Dermis blood vessel endothelial cell (primary cell): ENCODE measurements around the gene SLC6A9. TPM values are rescaled to one million over a fixed set of nuclear protein-coding genes. Genes with fewer than 3 reads are reported as not detected.

Source experiments
- DNase-seq: peaks from one replicate; pipeline ENCODE4 v3.0.0; 2010
- total RNA-seq: library from RNA; depleted of rRNA; stranded (reverse); fragments of >200 nt; gene quantifications from 2 replicates; pipeline ENCODE4 v1.2.3, GENCODE V29; 2014

Gene SLC6A9
- total RNA-seq, 1 donor from 2014 or later = not detected

DNA sequence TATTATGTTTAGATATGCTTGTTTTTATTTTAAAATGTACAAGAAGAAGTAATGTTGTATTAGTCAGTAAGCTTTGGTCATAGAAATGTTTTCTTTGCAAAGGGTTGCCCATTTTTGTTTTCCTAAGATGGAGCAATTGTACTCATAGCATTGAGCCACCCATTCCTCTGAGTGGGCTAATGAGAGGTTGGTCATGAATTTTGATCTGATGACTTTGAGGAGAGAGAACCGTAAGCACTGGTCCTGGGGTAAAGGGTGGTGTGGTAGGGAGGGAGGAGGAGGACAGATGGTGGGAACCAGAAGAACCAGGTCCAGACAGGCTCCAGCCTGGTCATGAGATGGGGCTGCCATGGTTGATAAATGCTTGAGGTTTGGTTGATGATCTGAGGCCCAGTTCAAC lies 15.9 kb upstream of the SLC6A9 start:
- no peak for DNase-seq

DNA sequence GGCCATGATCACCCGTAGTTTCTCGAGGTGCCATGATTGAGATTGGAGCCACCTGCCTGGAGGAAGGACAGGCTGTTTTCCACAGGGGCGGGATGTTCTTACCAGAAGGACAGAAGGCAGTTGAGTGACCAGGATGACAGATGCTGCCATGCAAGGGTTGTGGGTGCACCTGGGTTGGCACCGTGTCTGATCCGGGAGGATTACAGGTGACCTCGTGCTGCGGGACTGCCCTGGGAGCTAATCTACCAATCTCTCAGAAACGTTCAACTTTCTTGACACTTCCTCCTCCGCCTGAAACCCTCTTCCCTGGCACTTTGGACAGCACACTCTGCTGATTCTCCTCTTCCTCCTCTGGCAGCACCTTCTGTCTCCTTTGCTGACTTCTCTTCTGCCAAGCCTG lies 13.8 kb upstream of the SLC6A9 start:
- DNase-seq = no peak

DNA sequence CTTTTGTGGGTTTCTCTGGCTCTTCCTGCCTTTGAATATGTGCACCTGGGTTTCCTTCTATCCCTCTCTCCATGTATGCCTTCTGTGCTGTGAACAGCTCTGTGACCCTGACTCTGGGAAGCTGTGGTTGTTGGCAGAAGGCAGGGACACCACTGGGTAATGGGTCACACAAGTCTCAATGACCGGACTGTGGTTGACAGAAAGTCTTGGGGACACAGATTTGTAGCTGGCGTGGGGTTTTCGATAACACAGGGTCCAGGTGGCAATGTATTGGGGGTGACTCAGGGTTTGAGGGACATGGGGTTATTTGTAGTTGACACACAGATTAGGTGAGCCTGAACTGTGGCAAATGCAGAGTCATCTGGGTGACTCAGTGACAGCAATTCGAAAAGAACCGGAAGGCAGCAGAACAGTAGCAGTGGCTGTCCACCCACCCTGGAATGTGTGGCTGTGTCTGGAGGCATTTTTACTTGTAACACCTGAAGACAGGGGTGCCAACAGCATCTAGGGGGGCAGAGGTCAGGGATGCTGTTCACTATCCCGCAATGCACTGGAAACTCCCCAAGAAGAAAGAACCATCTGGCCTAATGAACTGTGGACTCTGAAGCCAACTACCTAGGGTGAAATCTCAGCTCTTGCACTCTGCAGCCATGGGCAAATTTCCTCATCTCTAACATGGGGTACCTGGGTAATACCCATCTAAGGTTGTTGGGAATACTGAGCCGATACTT lies 13.0 kb upstream of the SLC6A9 start:
- DNase-seq = no peak

DNA sequence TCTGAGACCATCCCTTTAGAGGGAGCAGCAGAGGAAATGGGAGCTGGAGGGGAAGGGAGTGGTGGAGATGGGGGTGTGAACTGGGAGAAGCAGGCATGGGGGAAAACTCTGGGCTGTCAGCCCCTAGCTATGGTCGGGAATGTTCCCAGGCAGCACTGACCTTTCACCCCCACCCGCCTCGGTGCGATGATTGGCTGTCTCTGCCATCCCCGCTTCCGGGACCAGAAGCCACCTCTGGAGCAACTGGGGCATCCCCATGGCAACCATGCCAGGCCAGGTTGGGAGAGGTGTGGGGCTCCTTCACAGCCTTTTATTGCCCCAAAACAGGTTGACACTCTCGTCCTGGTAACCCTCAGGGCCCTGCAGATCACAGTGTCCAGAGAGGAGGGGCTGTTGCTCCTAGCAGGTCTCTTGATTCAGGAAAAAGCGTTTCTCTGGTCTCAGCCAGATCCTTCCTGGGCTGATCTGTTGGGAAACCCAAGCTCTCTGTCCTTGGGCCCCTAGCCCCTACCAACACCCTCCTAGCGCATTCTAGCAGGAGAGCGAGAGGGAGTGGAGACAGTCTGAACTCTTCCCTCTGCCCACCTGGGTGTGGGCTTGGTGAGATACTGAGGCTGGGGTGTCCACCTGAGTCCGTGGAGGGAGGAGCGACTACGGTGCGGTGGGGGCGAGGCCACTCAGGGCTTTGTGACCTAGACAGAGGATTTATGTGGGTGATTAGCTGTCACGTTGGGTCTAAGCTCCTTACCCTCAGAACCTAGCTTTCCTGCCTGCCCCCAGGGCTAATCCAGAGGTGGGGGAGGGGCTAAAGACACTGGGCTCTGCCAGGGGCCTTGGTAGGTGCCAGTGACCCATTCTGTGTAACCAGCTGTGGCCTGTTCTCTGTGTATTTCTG lies 12.2 kb upstream of the SLC6A9 start:
- DNase-seq = no peak

DNA sequence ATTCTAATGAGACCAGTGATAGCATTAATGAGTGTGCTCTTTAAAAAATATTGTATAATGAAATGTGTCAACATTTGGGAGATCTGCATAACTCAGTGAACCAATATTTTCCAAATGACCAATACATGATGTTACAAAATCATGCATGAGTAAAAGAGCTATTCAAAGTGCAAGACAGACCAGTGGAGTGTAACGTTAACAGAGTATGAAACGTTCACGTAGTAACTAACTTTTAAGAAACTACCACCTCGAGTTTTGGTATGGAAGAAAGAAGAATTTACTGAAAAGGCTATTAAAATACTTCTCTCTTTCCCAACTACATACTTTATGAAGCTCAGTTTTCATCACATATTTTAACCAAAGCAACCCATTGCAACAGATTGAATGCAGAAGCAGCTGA lies 9.6 kb upstream of the SLC6A9 start:
- no peak for DNase-seq

- no peak for DNase-seq
Observed at GRCh38 chr1:44040418-44040817, 9.2 kb upstream of the SLC6A9 start.

GRCh38 chr1:44038876-44039657 lies 7.8 kb upstream of the SLC6A9 start:
- DNase-seq = no peak

DNA sequence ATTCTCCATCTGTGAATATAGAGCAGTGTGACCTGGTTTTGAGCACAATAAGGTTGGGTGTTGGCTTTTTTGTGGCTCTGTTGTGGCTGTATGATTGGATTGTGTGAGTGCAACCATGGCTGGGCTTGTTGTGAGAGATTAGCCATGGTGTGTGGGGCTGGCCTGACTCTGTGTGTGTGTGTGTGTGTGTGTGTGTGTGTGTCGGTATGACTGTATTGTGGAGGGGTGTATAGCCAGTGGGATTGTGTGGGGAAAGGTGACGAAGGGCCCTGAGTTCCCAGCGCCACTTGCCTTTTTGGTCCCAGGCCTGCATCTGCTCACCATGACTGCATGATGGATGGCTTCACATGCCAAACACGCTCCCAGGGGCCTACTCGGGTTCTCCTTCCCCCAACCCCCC lies 5.9 kb upstream of the SLC6A9 start:
- no peak for DNase-seq

DNA sequence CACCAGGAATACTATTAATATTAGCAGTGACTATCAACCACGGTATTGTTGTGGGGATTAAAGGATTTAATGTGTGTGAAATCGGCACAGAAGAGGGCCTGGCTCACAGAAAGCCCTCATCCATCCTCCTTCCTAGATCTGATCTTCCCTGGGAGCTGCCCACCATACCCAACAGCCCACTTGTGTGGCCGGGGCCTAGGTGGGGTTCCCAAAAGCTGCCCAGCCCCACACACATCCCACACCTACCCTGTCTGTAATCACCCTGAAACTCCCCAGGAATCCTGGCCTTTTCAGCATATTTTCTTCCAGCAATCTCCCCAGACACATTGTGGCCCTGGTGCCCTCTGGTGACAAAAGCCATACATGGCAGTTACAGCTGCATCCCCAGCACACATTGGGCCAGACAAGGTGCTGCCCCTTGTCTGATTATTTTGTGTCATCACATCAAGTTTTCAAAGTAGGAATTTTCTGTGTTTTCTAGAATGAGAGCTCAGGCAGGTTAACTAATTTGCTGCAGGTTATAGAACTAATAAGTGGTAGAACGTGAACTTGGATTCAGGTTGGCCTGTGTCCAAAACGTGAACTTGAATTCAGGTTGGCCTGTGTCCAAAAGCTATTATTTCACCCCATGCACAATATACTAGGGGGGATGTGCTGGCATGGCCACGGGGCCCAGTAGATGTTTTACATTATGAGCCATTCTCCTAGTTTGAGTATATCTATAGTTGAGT lies 5.3 kb upstream of the SLC6A9 start:
- peak; percentile 85 for DNase-seq

GRCh38 chr1:44035726-44036408 lies 4.6 kb upstream of the SLC6A9 start:
- peak; percentile 7 for DNase-seq

- no peak for DNase-seq
Observed at GRCh38 chr1:44034976-44035716, 3.9 kb upstream of the SLC6A9 start.

DNA sequence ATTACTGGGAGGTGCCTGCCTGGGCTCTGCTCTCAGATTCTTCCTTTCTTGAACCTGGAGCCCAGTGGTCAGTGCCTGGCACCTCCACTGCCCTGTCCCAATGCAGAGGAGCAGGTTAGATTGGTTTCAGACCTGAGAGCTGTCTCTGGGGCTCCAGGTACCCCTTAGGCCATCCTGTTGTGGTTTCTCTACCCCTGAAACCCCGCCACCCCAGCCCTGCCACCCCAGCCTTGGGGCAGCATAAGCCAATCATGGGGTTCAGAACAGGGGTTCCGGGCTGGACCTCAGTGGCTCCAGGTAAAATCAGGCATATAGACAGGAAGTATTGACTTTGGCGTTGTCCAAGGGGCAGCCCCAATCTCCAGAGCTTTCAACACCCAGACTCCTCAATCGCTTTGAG lies 3.2 kb upstream of the SLC6A9 start:
- DNase-seq = no peak

DNA sequence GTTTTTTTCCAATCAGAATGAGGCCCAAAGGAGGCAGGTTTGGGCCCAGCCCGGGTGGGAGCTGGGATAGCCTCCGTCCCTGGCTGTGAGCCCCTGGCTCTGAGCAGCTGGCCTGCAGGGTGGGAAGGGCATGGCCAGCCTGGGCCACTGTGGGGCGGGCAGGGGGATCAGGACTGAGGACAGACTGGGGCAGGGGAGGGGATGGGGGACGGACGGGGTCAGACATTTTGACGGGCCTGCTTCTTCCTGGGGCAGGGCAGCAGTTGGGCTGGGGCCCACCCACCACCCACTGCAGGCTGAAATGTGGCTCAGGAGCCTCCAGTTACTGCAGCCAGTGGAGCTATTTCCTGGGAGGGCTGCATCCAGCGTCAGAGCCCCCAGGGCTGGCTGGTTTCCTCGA lies 2.5 kb upstream of the SLC6A9 start:
- no peak for DNase-seq

- no peak for DNase-seq
Observed at GRCh38 chr1:44033041-44033575, 1.8 kb upstream of the SLC6A9 start.

DNA sequence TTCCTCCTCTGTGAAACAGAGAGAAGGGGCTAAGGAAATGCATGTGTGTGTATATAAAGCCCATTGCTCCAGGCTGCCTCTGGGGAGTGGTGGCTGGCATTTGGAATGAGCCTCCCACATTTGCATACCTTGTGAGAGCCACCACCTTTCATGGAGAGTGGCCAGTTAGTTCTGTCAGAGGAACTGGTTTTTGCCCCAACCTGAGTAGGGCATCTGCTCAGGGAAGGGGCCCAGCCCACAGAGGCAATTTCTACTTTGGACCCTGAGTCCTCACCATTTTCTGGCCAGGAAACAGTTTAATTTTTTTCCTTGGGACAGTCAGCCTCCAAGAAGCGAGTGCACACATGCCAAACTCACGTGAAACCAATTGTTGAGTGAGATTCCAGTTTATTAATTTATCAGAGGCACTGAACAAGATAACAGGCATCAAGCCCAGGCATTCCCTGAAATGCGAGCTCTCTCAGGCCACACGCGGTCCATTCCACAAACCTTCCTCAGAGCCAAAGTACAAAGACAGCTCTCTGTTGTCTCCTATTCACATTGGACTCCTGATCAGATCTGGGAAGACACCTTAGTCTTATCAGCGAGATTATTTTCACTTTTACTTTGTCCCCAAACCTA lies 1.0 kb upstream of the SLC6A9 start:
- no peak for DNase-seq

DNA sequence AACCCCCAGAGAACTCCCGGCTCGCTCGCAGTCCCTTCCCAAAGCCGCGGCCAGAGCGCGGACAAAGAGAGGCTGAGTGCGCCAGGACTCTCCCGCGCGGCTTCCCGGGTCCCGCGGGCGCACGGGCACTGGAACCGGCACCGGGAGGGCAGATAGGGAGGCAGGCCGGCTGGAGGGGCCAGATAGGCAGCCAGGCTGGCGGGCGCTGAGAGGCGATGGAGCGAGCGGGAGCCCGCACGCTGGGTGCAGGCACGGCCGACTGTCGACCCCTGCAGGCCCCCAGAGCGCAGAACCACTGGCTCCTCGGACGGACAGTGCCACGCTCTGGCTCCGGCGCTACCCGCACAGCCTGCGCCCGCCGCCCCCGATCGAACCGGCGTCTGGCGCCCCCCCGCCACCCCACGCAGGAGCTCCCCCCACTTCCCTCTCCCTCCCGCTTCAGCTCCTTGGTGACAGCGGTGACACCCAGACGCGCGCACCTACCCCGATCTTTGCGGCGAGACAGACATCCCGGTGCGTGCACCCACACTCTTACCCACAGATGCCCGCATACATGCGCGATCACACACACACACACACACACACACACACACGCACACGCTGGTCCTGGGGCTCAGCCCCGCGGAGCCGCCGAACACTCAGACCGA lies 534 bp downstream of the SLC6A9 start:
- peak; percentile 62 for DNase-seq

DNA sequence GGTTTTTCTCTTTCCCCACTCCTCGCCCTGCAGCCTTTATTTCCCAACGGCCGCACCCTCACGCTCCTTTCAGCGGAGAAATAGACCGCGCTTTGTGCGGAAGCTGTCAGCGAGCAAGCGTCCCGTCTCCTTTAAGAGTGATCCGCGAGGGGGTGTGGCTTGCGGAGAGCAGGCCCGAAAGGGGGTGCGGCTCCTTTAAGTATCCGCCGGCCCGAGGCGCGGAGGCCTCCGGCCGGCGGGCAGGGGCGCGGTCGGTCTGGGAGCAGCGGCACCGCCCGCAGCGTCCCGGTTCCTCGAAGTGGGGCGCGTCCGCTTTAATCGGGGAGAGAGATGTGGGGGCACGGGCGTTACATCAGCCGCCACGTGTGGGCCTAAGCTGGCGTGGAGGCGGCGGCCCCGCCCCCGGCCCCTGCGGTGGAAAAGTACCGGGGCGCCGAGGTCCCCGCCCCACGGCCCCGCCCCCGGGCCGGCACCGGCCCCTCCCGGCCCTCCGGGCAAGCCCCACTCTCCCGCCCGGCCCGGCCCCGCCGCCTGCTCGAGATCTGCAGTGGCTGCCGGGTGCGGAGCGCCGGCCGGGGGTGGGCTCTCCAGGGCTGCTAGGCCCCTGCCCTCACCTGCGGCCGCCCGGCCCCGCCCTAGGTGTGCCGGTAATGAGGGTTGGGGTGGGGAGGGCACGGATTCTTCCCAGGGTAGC lies 1.2 kb downstream of the SLC6A9 start:
- DNase-seq = peak; percentile 85

- no peak for DNase-seq
Observed at GRCh38 chr1:44029260-44029910, 1.9 kb downstream of the SLC6A9 start.

GRCh38 chr1:44027320-44027719 lies 3.9 kb downstream of the SLC6A9 start:
- no peak for DNase-seq
